Omental fat pad (tissue), 4 donors: ENCODE data around the gene SHC2. TPM values are rescaled to one million over a fixed set of nuclear protein-coding genes. Genes with fewer than 3 reads are reported as not detected.

Experiments
- ATAC-seq: fragments of 150-250 bp; one replicate; pipeline ENCODE4 v1.9.1; 2016; ENCODE audit warnings: mild to moderate bottlenecking, moderate library complexity; ENCODE audit not compliant: low FRiP score
- DNase-seq: peaks from one replicate; pipeline ENCODE4 v3.0.0-alpha.2; 2019; ENCODE audit warnings: low spot score
- CTCF ChIP-seq, 3 donors: fragments of 450-650 bp; IDR thresholded peaks; one replicate each; pipeline ENCODE4 v1.5.1; 2016 to 2017; ENCODE audit warnings: antibody characterized with exemption in 3 of 3, mild to moderate bottlenecking in 3 of 3, moderate library complexity in 2 of 3
- total RNA-seq, 4 donors: library from RNA; depleted of rRNA; stranded (reverse); fragments of >200 nt; gene quantifications; one replicate each; pipeline ENCODE4 v1.1.0, GENCODE V29; 2016

The SHC2 gene
- total RNA-seq, 4 donors from 2014 or later = 11.7 to 27.1 (median 18.8) TPM

GRCh38 chr19:501646-502045 lies 40.8 kb upstream of the SHC2 start:
- ATAC-seq (no peak), DNase-seq (no peak)
- no peak for TF ChIP-seq CTCF (IDR thresholded peaks at IDR 0.05)

- DNase-seq (no peak), ATAC-seq (no peak)
- TF ChIP-seq CTCF (IDR thresholded peaks at IDR 0.05) = no peak
Observed at GRCh38 chr19:498977-499623, 38.3 kb upstream of the SHC2 start.

- DNase-seq (no peak), ATAC-seq (no peak)
- no peak for TF ChIP-seq CTCF (IDR thresholded peaks at IDR 0.05)
Observed at GRCh38 chr19:498511-498891, 37.7 kb upstream of the SHC2 start.

- DNase-seq (no peak), ATAC-seq (no peak)
- TF ChIP-seq CTCF (IDR thresholded peaks at IDR 0.05) = no peak
Observed at GRCh38 chr19:497869-498510, 37.2 kb upstream of the SHC2 start.

DNA sequence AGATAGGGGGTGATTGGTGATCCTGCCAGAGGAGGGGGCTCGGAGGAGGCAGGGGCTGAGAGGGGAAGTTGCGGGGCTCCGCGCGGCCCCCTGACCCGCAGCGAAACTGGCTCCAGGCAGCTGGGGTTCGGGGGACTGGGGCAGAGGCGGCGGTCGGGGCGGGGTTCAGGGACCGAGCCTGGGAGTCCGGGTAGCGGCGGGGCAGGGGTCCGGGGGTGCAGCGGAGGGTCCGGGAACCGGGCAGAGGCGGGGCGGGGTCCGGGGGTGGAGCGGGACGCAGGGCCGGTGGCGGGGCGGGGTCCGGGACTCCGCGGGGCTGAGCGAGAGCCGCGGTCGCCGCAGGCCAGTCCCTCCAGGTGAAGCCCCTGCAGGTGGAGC lies 36.6 kb upstream of the SHC2 start:
- DNase-seq (no peak), ATAC-seq (no peak)
- TF ChIP-seq CTCF (IDR thresholded peaks at IDR 0.05) = no peak

GRCh38 chr19:496986-497385 lies 36.2 kb upstream of the SHC2 start:
- TF ChIP-seq CTCF (IDR thresholded peaks at IDR 0.05) = no peak
- no peak for DNase-seq
- ATAC-seq = no peak

DNA sequence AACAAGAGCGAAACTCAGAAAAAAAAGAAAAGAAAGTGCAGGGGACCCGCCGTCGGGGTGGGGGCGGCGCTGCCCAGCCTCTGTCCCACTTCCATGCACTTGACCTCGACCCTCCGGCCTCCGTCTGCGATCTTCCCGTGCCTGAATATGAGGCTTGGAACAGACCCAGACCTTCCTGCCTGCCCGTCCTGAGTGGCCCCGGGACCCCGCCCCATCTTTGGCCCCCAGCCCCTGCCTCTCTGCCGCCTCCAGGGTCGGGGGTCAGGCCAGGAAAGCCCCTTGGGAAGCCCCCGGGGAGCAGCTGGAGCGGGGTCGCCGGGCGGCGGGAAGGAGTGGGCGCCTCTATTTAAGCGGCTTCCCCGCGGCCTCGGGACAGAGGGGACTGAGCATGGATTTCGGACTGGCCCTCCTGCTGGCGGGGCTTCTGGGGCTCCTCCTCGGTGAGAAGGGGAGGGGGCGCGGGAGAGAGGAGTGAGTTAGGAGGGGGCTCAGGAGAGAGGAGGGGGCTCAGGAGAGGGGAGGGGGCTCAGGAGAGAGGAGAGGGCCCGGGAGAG lies 35.4 kb upstream of the SHC2 start, which contains the start of gene MADCAM1:
Gene MADCAM1 (plus strand): TSS at position 375 of the 554 bp plus-strand sequence. CDS start 14 bp downstream, at position 389.
- no peak for DNase-seq

More for the DNA sequence above, 35.4 kb upstream of the SHC2 start, which contains the start of gene MADCAM1:
- ATAC-seq = no peak
- no peak for TF ChIP-seq CTCF (IDR thresholded peaks at IDR 0.05)
